Vagina (tissue), 2 donors: Measurements from ENCODE around the gene SERPINB8.

Experiments used
- CTCF ChIP-seq, 3 experiments: fragments of 450-650 bp in 2 of 3; fragments of 200-600 bp in 1 of 3; sonication (generic) in 1 of 3; IDR thresholded peaks; one replicate each; pipeline ENCODE4 v1.5.1; 2017 to 2019; ENCODE audit warnings: antibody characterized with exemption in 3 of 3, mild to moderate bottlenecking in 2 of 3, moderate library complexity in 2 of 3
- POLR2A ChIP-seq, 2 donors: fragments of 450-650 bp; IDR thresholded peaks; one replicate each; pipeline ENCODE4 v1.6.1; 2017; ENCODE audit warnings: antibody characterized with exemption in 2 of 2, mild to moderate bottlenecking in 2 of 2, moderate library complexity in 2 of 2

- no peak for TF ChIP-seq CTCF (IDR thresholded peaks at IDR 0.05)
- TF ChIP-seq POLR2A (IDR thresholded peaks at IDR 0.05) = no peak
Observed at GRCh38 chr18:64017870-64018269, 48.0 kb downstream of the SERPINB8 start.
